GM12878 (cell line): ENCODE data around the gene TPRA1. TPM values are rescaled to one million over a fixed set of nuclear protein-coding genes. Genes with fewer than 3 reads are reported as not detected.

Experiments used
- ATAC-seq: fragments of 200-7000 bp; cut with Tn5 transposase; 3 replicates; pipeline ENCODE4 v1.9.1; 2020; ENCODE audit warnings: mild to moderate bottlenecking, moderate library complexity
- BruUV-seq: library from RNA; stranded (reverse); fragments of 400-500 nt; replicated peaks from 2 replicates; lab custom pipeline; 2021; lab: Mats Ljungman, UMichigan
- CTCF ChIA-PET: fragments of 300-600 bp; sonication (Branson Sonifier 250); formaldehyde crosslinking; extraction: SDS; loops from one replicate; lab custom pipeline; 2021; ENCODE audit warnings: inconsistent platforms; lab: Yijun Ruan, JAX
- POLR2A ChIA-PET: fragments of 350-600 bp; formaldehyde crosslinking; extraction: SDS; loops from one replicate; lab custom pipeline; 2021; ENCODE audit warnings: inconsistent platforms; lab: Charles Lee
- RAD21 ChIA-PET: fragments of 300-600 bp; sonication (Branson Sonifier 250); formaldehyde crosslinking; loops from one replicate; lab custom pipeline; 2023; ENCODE audit warnings: antibody characterized with exemption; ENCODE audit not compliant: unreplicated experiment; lab: Charles Lee
- SMC1A ChIA-PET: fragments of 300-600 bp; sonication (Branson Sonifier 250); formaldehyde crosslinking; loops from one replicate; lab custom pipeline; 2023; ENCODE audit not compliant: unreplicated experiment, uncharacterized antibody; lab: Charles Lee
- DNase-seq: peaks from one replicate; pipeline ENCODE4 v3.0.0-alpha.2; 2011; ENCODE audit warnings: low read depth, low spot score
- FAIRE-seq: peaks from 3 replicates; lab custom pipeline; 2011; peaks lifted over from hg19 to GRCh38; lab: Jason Lieb, UNC
- H2AFZ ChIP-seq: 2 replicates; pipeline ENCODE4 v1.6.0; 2011; ENCODE audit warnings: low read depth, low read length, control low read depth; ENCODE audit not compliant: control insufficient read depth
- H3K27ac ChIP-seq: 2 replicates; pipeline ENCODE4 v1.5.1; 2011; ENCODE audit warnings: control low read depth; ENCODE audit not compliant: control insufficient read depth, insufficient read depth
- H3K27me3 ChIP-seq, 2 experiments: replicated peaks in 1 of 2; 2 replicates each; pipeline versions ENCODE4 v1.6.0 to v1.6.1; 2011; ENCODE audit warnings: low read length in 1 of 2; ENCODE audit not compliant: control insufficient read depth in 2 of 2, insufficient read depth in 2 of 2
- H3K36me3 ChIP-seq, 2 experiments: 2 replicates each; pipeline ENCODE4 v1.5.1; 2011; ENCODE audit warnings: low read length in 1 of 2; ENCODE audit not compliant: control insufficient read depth in 2 of 2, insufficient read depth in 2 of 2
- H3K4me1 ChIP-seq: 2 replicates; pipeline ENCODE4 v1.6.1; 2011; ENCODE audit warnings: mild to moderate bottlenecking, low read length, moderate library complexity, mixed read lengths; ENCODE audit not compliant: control insufficient read depth, insufficient read depth
- H3K4me2 ChIP-seq: 2 replicates; pipeline ENCODE4 v1.6.0; 2011; ENCODE audit warnings: control low read depth; ENCODE audit not compliant: control insufficient read depth, insufficient read depth
- H3K4me3 ChIP-seq: fragments of 200-600 bp; sonication (generic); 2 replicates; pipeline ENCODE4 v1.5.1; 2016
- H3K79me2 ChIP-seq: 2 replicates; pipeline ENCODE4 v1.6.0; 2011; ENCODE audit warnings: low read length; ENCODE audit not compliant: control insufficient read depth, insufficient read depth
- H3K9ac ChIP-seq: 2 replicates; pipeline ENCODE4 v1.8.0; 2011; ENCODE audit warnings: low read length, control low read depth, mixed read lengths; ENCODE audit not compliant: control insufficient read depth, insufficient read depth
- H3K9me3 ChIP-seq: replicated peaks from 3 replicates; pipeline ENCODE4 v1.5.1; 2011; ENCODE audit warnings: mild to moderate bottlenecking, low read length; ENCODE audit not compliant: control insufficient read depth, insufficient read depth
- H4K20me1 ChIP-seq: 2 replicates; pipeline ENCODE4 v1.6.0; 2011; ENCODE audit not compliant: control insufficient read depth, insufficient read depth
- CEBPZ ChIP-seq: fragments of 150-350 bp; IDR thresholded peaks from 2 replicates; pipeline ENCODE4 v1.6.1; 2016; ENCODE audit warnings: low read depth, low read length
- HDAC6 ChIP-seq: fragments of 200-600 bp; sonication (generic); IDR thresholded peaks from one replicate; pipeline ENCODE4 v1.8.0; 2017; ENCODE audit warnings: antibody characterized with exemption; ENCODE audit not compliant: unreplicated experiment
- NR2C1 ChIP-seq: fragments of 450-650 bp; IDR thresholded peaks from 2 replicates; pipeline ENCODE4 v1.6.1; 2017; ENCODE audit warnings: antibody characterized with exemption, mild to moderate bottlenecking, moderate library complexity
- NRF1 ChIP-seq: conservative IDR thresholded peaks from 2 replicates; pipeline ENCODE4 v1.6.1; 2011; ENCODE audit warnings: mild to moderate bottlenecking, low read depth, low read length, improper control_type of control experiment
- STAT1 ChIP-seq: fragments of 450-650 bp; conservative IDR thresholded peaks from 2 replicates; pipeline ENCODE4 v1.6.1; 2014; ENCODE audit warnings: antibody characterized with exemption, mild to moderate bottlenecking
- WGBS: methylation state at CpG from one replicate; pipeline ENCODE4 v1.1.6; 2016; ENCODE audit warnings: low lambda C conversion rate; ENCODE audit not compliant: insufficient replicate concordance, insufficient coverage; ENCODE audit errors: missing lambda C conversion rate; 5-methylcytosine and 5-hydroxymethylcytosine counted together
- in situ Hi-C: fragments of 300-500 bp; cut with MboI; formaldehyde crosslinking; loops from 9 replicates; pipeline ENCODE4 v1.14.3; 2018; ENCODE audit warnings: mixed read lengths
- intact Hi-C: fragments of 100-400 bp; cut with micrococcal nuclease; formaldehyde crosslinking; loops from one replicate; pipeline ENCODE4 v1.14.2; 2022; ENCODE audit not compliant: unreplicated experiment
- polyA plus RNA-seq, 11 experiments: library from polyadenylated mRNA; depleted of rRNA in 4 of 11; unstranded in 6 of 11; stranded (reverse) in 5 of 11; fragments of >200 nt; fragmentation: Nextera tagmentation in 4 of 11; fragmentation: Illumina TruSeq in 1 of 11; extraction: Ambion mirVana in 4 of 11; extraction: Trizol in 1 of 11; gene quantifications; 1 replicate in 1 of 11; 2 replicates in 10 of 11; pipeline versions ENCODE4 v1.2.1 to v1.2.3, GENCODE V29; 2011 to 2016; ENCODE audit warnings: inconsistent platforms in 2 of 11, missing spikeins in 2 of 11, low read depth in 1 of 11
- total RNA-seq, 4 experiments: library from RNA; depleted of rRNA in 3 of 4; stranded (reverse); fragments of >200 nt in 3 of 4; fragmentation: Illumina TruSeq in 1 of 4; extraction: Trizol in 1 of 4; gene quantifications; 2 replicates each; pipeline versions ENCODE4 v1.2.1 to v1.2.3, GENCODE V29; 2013 to 2021

Gene TPRA1
- total and polyA plus RNA-seq, 10 of the 15 experiments (the other 5 are each of a cell fraction or from before 2014, with no cell fraction given): 1.8 to 39.6 (median 26.6) TPM

GRCh38 chr3:127542441-127542952, 48.0 kb downstream of the TPRA1 start:
- Histone ChIP-seq H3K4me2 (no peak overlapping the region), H3K27me3 (peaks cover 0 to 1% of the 10 kb centered on the region in 2 experiments; a peak in 3 of 4 replicates), H3K27ac (no peak overlapping the region), H3K36me3 (no peaks in the 10 kb centered on the region), H3K4me3 (no peak overlapping the region), H3K9me3 (no peaks in the 10 kb centered on the region), H4K20me1 (no peaks in the 10 kb centered on the region), H3K9ac (no peak overlapping the region), H3K79me2 (no peaks in the 10 kb centered on the region), H2AFZ (no peak overlapping the region), H3K4me1 (no peaks in the 10 kb centered on the region)
- intact Hi-C loops: loop anchor here (10.0 kb wide), 4 partner anchors 88 to 1408 kb away; partner anchors contain the start of gene PLXNA1
- in situ Hi-C loops: loop anchor here (10.0 kb wide), 1 partner anchor 788 kb away; no protein-coding TSS in a partner anchor
- CTCF ChIA-PET: interaction anchor here (1.7 to 1.8 kb wide), 2 partner anchors 87 to 861 kb away, joined by 5 to 6 read pairs; no protein-coding TSS in a partner anchor
- WGBS: 40% methylated on average over 14 of the region's 14 CpGs
- BruUV-seq: no TSS peak
- POLR2A ChIA-PET: no interaction called here
- TF ChIP-seq NRF1: no peak
- no peak for TF ChIP-seq CEBPZ
- TF ChIP-seq STAT1: no peak
- TF ChIP-seq HDAC6: no peak
- no peak for TF ChIP-seq NR2C1
- ATAC-seq (no peak), DNase-seq (no peak), FAIRE-seq (no peak)
- RAD21 ChIA-PET: no interaction called here
- SMC1A ChIA-PET: no interaction called here
